OCI-LY3 (cell line): ENCODE measurements around the gene OR51D1.

Experiments
- H2AFZ ChIP-seq: fragments of 200-600, 300-600 bp; shearing (Covaris generic); 2 replicates; pipeline ENCODE4 v1.6.0; 2014; ENCODE audit warnings: antibody characterized with exemption, low read depth, low read length
- H3K27ac ChIP-seq: fragments of 200-600, 300-600 bp; sonication (generic); 2 replicates; pipeline ENCODE4 v1.5.1; 2014; ENCODE audit warnings: mild to moderate bottlenecking, low read length, moderate library complexity, mixed read lengths
- H3K27me3 ChIP-seq: fragments of 200-600, 300-600 bp; sonication (generic); 2 replicates; pipeline ENCODE4 v1.6.1; 2014; ENCODE audit warnings: low read depth, low read length, mixed read lengths
- H3K36me3 ChIP-seq: fragments of 200-600, 300-600 bp; sonication (generic); replicated peaks from 2 replicates; pipeline ENCODE3; 2014; ENCODE audit warnings: low read depth, low read length, mixed read lengths
- H3K4me1 ChIP-seq: fragments of 300-600, 200-600 bp; sonication (generic); 2 replicates; pipeline ENCODE4 v1.6.1; 2014; ENCODE audit warnings: low read length, mixed read lengths
- H3K4me2 ChIP-seq: fragments of 200-600, 300-600 bp; sonication (generic); 2 replicates; pipeline ENCODE4 v1.6.1; 2014; ENCODE audit warnings: low read length, mixed read lengths
- H3K4me3 ChIP-seq: fragments of 300-600, 200-600 bp; sonication (generic); 2 replicates; pipeline ENCODE4 v1.5.1; 2014; ENCODE audit warnings: antibody characterized with exemption, mild to moderate bottlenecking, low read length, moderate library complexity
- H3K79me2 ChIP-seq: fragments of 300-600, 200-600 bp; shearing (Covaris generic); 2 replicates; pipeline ENCODE4 v1.6.1; 2014; ENCODE audit warnings: mild to moderate bottlenecking, low read length, mixed read lengths
- H3K9ac ChIP-seq: fragments of 300-600, 200-600 bp; shearing (Covaris generic); 2 replicates; pipeline ENCODE4 v1.6.0; 2014; ENCODE audit warnings: mild to moderate bottlenecking, low read length, moderate library complexity
- H3K9me3 ChIP-seq: fragments of 200-600, 300-600 bp; shearing (Covaris generic); 2 replicates; pipeline ENCODE4 v1.6.1; 2014; ENCODE audit warnings: low read length, mixed read lengths; ENCODE audit not compliant: insufficient read depth
- H4K20me1 ChIP-seq: fragments of 200-600, 300-600 bp; sonication (generic); 2 replicates; pipeline ENCODE4 v1.6.1; 2016; ENCODE audit warnings: low read length, mixed read lengths; ENCODE audit not compliant: insufficient read depth
- CTCF ChIP-seq: fragments of 200-600, 300-600 bp; sonication (generic); IDR thresholded peaks from 2 replicates; pipeline ENCODE4 v1.5.1; 2014; ENCODE audit warnings: antibody characterized with exemption, low read length, low read depth
- EZH2phosphoT487 ChIP-seq: fragments of 200-600 bp; shearing (Covaris generic); IDR thresholded peaks from 2 replicates; pipeline ENCODE4 v1.6.1; 2018; ENCODE audit warnings: antibody characterized with exemption, mixed run types, low read depth

The OR51D1 gene

GRCh38 chr11:4644233-4644632 is 7.0 kb downstream of the OR51D1 start:
- H3K4me2 ChIP-seq = no peak overlapping the region
- no peak for TF ChIP-seq CTCF

GRCh38 chr11:4645974-4646373 is 8.7 kb downstream of the OR51D1 start:
- H3K4me1 ChIP-seq = no peaks in the 10 kb centered on the region
- TF ChIP-seq CTCF (no peak), EZH2phosphoT487 (no peak)
- H3K36me3 ChIP-seq = no peaks in the 10 kb centered on the region
- no peak overlapping the region for H3K27ac ChIP-seq
- no peak overlapping the region for H3K4me3 ChIP-seq
- H3K9me3 ChIP-seq = no peaks in the 10 kb centered on the region
- H3K79me2 ChIP-seq = no peaks in the 10 kb centered on the region
- H3K4me2 ChIP-seq = no peak overlapping the region
- no peak overlapping the region for H3K9ac ChIP-seq
- H2AFZ ChIP-seq = no peak overlapping the region
- 0 out of 2 replicates have a peak, but pooled peaks cover 5% of the 10 kb centered on the region for H3K27me3 ChIP-seq
- H4K20me1 ChIP-seq = no peaks in the 10 kb centered on the region

More at GRCh38 chr11:4644233-4644632, 7.0 kb downstream of the OR51D1 start:
- Histone ChIP-seq H3K4me3 (no peak overlapping the region), H3K79me2 (no peaks in the 10 kb centered on the region), H3K36me3 (no peaks in the 10 kb centered on the region), H4K20me1 (no peaks in the 10 kb centered on the region), H3K9ac (no peak overlapping the region), H3K27ac (no peak overlapping the region), H2AFZ (no peak overlapping the region), H3K27me3 (0 out of 2 replicates have a peak, but pooled peaks cover 5% of the 10 kb centered on the region), H3K9me3 (no peaks in the 10 kb centered on the region), H3K4me1 (no peaks in the 10 kb centered on the region)

GRCh38 chr11:4647766-4648165 is 10.5 kb downstream of the OR51D1 start:
- Histone ChIP-seq H3K79me2 (no peaks in the 10 kb centered on the region), H3K27me3 (0 out of 2 replicates have a peak, but pooled peaks cover 5% of the 10 kb centered on the region), H2AFZ (no peak overlapping the region), H3K9ac (no peak overlapping the region), H3K4me1 (no peaks in the 10 kb centered on the region), H3K9me3 (no peaks in the 10 kb centered on the region), H3K27ac (no peak overlapping the region), H4K20me1 (no peaks in the 10 kb centered on the region), H3K4me2 (no peak overlapping the region), H3K36me3 (no peaks in the 10 kb centered on the region), H3K4me3 (no peak overlapping the region)
- TF ChIP-seq EZH2phosphoT487 (no peak), CTCF (no peak)

- Histone ChIP-seq H3K79me2 (no peaks in the 10 kb centered on the region), H3K4me2 (no peak overlapping the region)
Measured at GRCh38 chr11:4654635-4655369, 17.5 kb downstream of the OR51D1 start.

More at GRCh38 chr11:4654635-4655369, 17.5 kb downstream of the OR51D1 start:
- Histone ChIP-seq H3K4me3 (no peak overlapping the region), H3K9me3 (no peaks in the 10 kb centered on the region), H3K36me3 (no peaks in the 10 kb centered on the region), H3K9ac (no peak overlapping the region), H2AFZ (no peak overlapping the region), H3K27ac (no peak overlapping the region), H4K20me1 (no peaks in the 10 kb centered on the region), H3K4me1 (0 out of 2 replicates have a peak, but pooled peaks cover 2% of the 10 kb centered on the region), H3K27me3 (no peaks in the 10 kb centered on the region)
- no peak for TF ChIP-seq EZH2phosphoT487
- TF ChIP-seq CTCF = no peak
